A673 (cell line): ENCODE data around the gene RGS1. TPM values are rescaled to one million over a fixed set of nuclear protein-coding genes. Genes with fewer than 3 reads are reported as not detected.

Source experiments
- BruUV-seq: library from RNA; stranded (reverse); fragments of 400-500 nt; replicated peaks from 2 replicates; lab custom pipeline; 2021; lab: Mats Ljungman, UMichigan
- CTCF ChIA-PET: fragments of 300-600 bp; sonication (Branson Sonifier 250); formaldehyde crosslinking; loops from one replicate; lab custom pipeline; 2022; ENCODE audit warnings: antibody characterized with exemption; lab: Charles Lee
- POLR2A ChIA-PET: fragments of 300-600 bp; sonication (Branson Sonifier 250); formaldehyde crosslinking; loops from one replicate; lab custom pipeline; 2022; ENCODE audit warnings: antibody characterized with exemption; ENCODE audit not compliant: low non-redundant PET; lab: Charles Lee
- DNase-seq: peaks from one replicate; pipeline ENCODE4 v3.0.0-alpha.2; 2015; ENCODE audit warnings: low spot score
- H3K27ac ChIP-seq: fragments of 200-600 bp; sonication (generic); 2 replicates; pipeline ENCODE4 v1.5.1; 2016; ENCODE audit warnings: mixed run types, low read depth, mild to moderate bottlenecking, mixed read lengths, antibody characterized with exemption, low read length; ENCODE audit not compliant: poor library complexity, severe bottlenecking
- H3K27me3 ChIP-seq: fragments of 200-600 bp; sonication (generic); replicated peaks from 2 replicates; pipeline ENCODE4 v1.6.1; 2017; ENCODE audit warnings: mixed run types, low read depth, mild to moderate bottlenecking, mixed read lengths, antibody characterized with exemption, low read length; ENCODE audit not compliant: insufficient read depth, poor library complexity
- H3K36me3 ChIP-seq: fragments of 200-600 bp; sonication (generic); 2 replicates; pipeline ENCODE4 v1.6.1; 2016; ENCODE audit warnings: mixed run types, mild to moderate bottlenecking, mixed read lengths, antibody characterized with exemption, low read length; ENCODE audit not compliant: insufficient read depth, poor library complexity, severe bottlenecking
- H3K4me1 ChIP-seq: fragments of 200-600 bp; sonication (generic); 2 replicates; pipeline ENCODE4 v1.6.1; 2017; ENCODE audit warnings: mixed run types, mild to moderate bottlenecking, mixed read lengths, antibody characterized with exemption, low read length; ENCODE audit not compliant: insufficient read depth, poor library complexity, severe bottlenecking
- H3K4me3 ChIP-seq: fragments of 200-600 bp; sonication (generic); 2 replicates; pipeline ENCODE4 v1.5.1; 2016; ENCODE audit warnings: low read depth, mixed run types, mild to moderate bottlenecking, mixed read lengths, low read length; ENCODE audit not compliant: poor library complexity, severe bottlenecking
- H3K9me3 ChIP-seq: fragments of 200-600 bp; sonication (generic); 2 replicates; pipeline ENCODE4 v1.6.1; 2016; ENCODE audit warnings: mixed run types, low read depth, mild to moderate bottlenecking, mixed read lengths, antibody characterized with exemption, low read length; ENCODE audit not compliant: poor library complexity, severe bottlenecking
- CTCF ChIP-seq: fragments of 300-800, 200-600 bp; sonication (generic); conservative IDR thresholded peaks from 2 replicates; pipeline ENCODE4 v1.5.1; 2017; ENCODE audit warnings: low read depth, mild to moderate bottlenecking, antibody characterized with exemption, low read length, moderate library complexity, mixed read lengths
- EZH2 ChIP-seq: fragments of 200-600 bp; sonication (generic); IDR thresholded peaks from 2 replicates; pipeline ENCODE4 v1.6.1; 2017; ENCODE audit warnings: borderline replicate concordance, low read depth, mild to moderate bottlenecking, mixed read lengths, antibody characterized with exemption, low read length; ENCODE audit not compliant: poor library complexity, severe bottlenecking
- intact Hi-C: fragments of 100-400 bp; cut with micrococcal nuclease; formaldehyde crosslinking; loops from one replicate; pipeline ENCODE4 v1.10.0; 2022; ENCODE audit not compliant: unreplicated experiment
- total RNA-seq: library from RNA; stranded (reverse); gene quantifications from 2 replicates; pipeline ENCODE4 v1.2.3, GENCODE V29; 2021

RGS1 gene
- total RNA-seq, 1 experiment from 2014 or later = not detected

DNA sequence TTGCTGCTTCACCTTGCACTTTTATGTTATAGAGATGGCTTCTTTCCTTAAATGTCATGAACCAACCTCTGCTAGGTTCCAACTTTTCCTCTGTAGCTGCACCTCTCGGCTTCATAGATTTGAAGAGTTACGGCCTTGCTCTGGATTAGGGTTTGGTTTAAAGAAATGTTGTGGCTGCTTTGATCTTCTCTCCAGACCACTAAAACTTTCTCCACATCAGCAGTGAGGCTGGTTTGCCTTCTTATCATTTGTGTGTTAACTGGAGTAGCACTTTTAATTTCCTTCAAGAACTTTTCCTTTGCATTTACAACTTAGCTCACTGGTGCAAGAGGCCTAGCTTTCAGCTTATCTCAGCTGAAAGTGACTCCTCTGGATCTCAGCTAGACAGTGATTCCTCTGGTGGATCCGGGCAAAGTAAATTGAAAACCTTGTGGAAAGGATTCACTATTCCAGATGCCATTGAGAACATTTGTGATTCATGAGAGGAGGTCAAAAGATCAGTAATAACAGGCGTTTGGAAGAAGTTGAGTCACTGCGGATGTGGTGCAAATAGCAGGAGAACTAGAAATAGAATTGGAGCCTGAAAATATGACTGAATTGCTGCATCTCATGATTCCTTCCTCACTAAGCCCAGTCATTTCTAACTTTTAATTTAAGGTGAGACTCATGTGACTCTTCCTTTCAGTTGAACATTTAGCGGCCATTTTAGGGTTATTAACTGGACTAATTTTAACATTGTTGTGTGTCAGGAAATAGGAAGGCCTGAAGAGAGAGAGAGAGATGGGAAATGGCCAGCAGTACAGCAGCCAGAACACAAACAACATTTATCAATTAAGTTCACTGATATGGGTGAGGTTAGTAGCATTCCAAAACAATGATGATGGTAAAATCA is 16.2 kb upstream of the RGS1 start:
- CTCF ChIA-PET = no interaction called here
- DNase-seq = no peak
- no peaks in the 10 kb centered on the region for H3K36me3 ChIP-seq
- no peaks in the 10 kb centered on the region for H3K9me3 ChIP-seq
- H3K27me3 ChIP-seq = no peaks in the 10 kb centered on the region
- H3K27ac ChIP-seq = no peak overlapping the region
- no peak overlapping the region for H3K4me3 ChIP-seq
- no TSS peak for BruUV-seq
- intact Hi-C loops = no loop called here
- TF ChIP-seq EZH2 (no peak), CTCF (no peak)
- POLR2A ChIA-PET = no interaction called here
- H3K4me1 ChIP-seq = no peaks in the 10 kb centered on the region

DNA sequence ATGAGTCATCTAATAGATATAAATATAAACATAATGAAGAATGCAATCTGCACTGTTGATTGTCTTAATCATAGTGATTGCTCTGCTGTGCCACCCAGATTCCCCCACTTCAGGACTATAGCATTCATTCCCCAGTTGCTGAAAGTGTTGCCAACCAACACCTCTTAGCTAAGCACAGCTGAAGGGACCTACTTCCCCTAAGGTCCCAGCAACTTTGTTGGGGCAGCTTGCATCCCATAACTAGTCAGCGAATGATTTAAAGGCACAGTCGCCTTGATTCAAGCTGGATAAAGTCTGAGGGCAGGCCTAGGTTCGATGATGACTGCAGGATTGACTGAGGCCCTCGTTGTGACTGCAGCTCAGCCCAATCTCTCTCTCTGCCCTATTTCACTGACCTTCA is 14.3 kb upstream of the RGS1 start:
- intact Hi-C loops = no loop called here
- no peak overlapping the region for H3K27ac ChIP-seq
- BruUV-seq = no TSS peak
- H3K27me3 ChIP-seq = no peaks in the 10 kb centered on the region
- no peaks in the 10 kb centered on the region for H3K4me1 ChIP-seq
- TF ChIP-seq CTCF = no peak
- no peak for TF ChIP-seq EZH2
- no peaks in the 10 kb centered on the region for H3K36me3 ChIP-seq
- ChIA-PET POLR2A (interaction anchor here (0.6 kb wide), 1 partner anchor 37 kb away, joined by 6 read pairs; no protein-coding TSS in a partner anchor), CTCF (no interaction called here)
- H3K4me3 ChIP-seq = no peak overlapping the region
- DNase-seq = no peak
- no peaks in the 10 kb centered on the region for H3K9me3 ChIP-seq

DNA sequence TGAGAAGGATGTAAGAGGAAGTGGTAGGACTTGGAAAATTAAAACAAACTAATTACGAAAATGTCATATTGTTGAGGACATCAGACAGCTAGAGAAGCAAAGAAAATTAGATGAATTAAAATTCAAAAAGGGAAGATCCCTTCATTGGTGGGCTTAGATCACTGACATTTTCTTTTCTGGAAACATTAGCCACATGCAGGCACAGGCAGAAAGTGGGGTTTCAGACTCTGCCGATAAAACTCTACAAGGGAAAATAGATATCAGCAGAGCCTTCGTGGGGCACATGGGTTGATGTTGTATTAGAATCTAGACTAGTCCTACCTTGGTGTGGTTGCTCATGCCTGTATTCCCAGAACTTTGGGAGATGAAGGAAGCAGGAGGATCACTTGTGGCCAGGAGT is 12.4 kb upstream of the RGS1 start:
- ChIA-PET CTCF (no interaction called here), POLR2A (no interaction called here)
- BruUV-seq = no TSS peak
- H3K4me1 ChIP-seq = no peaks in the 10 kb centered on the region
- DNase-seq = no peak
- H3K9me3 ChIP-seq = no peaks in the 10 kb centered on the region
- TF ChIP-seq EZH2 (no peak), CTCF (no peak)
- no peak overlapping the region for H3K4me3 ChIP-seq
- intact Hi-C loops = no loop called here
- H3K27ac ChIP-seq = no peak overlapping the region
- no peaks in the 10 kb centered on the region for H3K36me3 ChIP-seq
- H3K27me3 ChIP-seq = no peaks in the 10 kb centered on the region
